ENCODE measurements around the gene IP6K1. TPM values are rescaled to one million over a fixed set of nuclear protein-coding genes. Genes with fewer than 3 reads are reported as not detected.
A peak's percentile ranks its signal among the peaks of the same experiment; 100 is the strongest.
"Not testable (repeated sequence)": the region's sequence is repeated elsewhere in the genome, so short reads cannot be mapped to it uniquely, and the experiment has no call there.

The IP6K1 gene
- total RNA-seq, 1 donor from 2014 or later, result 14.8 TPM

DNA sequence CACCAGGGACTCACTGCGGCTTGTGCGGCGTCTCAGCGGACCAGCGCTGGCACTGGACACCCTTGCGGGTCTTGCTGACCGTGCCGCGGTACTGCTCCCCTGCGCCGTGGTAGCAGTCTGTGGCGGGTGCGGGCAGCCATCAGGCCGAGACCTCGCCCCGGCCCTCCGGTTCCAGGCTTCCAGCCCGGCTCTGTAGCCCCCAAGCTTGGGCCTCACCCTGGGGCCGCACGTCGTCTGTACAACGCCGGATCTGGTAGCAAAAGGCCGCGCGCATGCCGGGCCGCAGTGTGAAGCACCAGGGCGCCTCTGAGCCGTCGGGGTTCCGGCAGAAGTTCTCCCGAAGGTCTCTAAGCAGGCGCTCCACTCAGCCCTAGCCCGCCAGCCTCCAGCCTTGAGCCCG, 100.5 kb downstream of the IP6K1 start:
- ATAC-seq (ENCODE audit: poor library complexity); DNase-seq; intact Hi-C loops (cut with DNase I): not testable (repeated sequence)

DNA sequence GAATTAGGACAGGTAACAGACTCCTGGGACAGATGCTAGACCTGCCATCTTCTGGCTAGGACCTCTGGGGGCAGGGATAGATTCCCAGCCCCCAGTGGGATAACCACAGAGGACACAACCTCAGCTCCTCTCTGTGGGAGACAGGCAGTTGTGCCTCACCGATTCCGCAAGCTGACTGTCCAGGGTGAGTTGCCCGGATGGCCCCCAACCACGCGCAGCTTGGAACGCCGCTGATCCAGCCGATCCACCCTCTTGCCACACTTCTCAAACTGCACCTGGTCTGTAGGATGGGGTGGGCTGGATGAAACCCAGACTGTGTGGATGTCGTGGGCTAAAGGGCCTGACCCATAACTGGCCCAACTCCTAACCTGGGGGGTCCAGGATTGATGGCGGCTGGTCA, 101.2 kb downstream of the IP6K1 start:
- intact Hi-C loops (cut with DNase I); DNase-seq; ATAC-seq (ENCODE audit: poor library complexity): not testable (repeated sequence)

DNA sequence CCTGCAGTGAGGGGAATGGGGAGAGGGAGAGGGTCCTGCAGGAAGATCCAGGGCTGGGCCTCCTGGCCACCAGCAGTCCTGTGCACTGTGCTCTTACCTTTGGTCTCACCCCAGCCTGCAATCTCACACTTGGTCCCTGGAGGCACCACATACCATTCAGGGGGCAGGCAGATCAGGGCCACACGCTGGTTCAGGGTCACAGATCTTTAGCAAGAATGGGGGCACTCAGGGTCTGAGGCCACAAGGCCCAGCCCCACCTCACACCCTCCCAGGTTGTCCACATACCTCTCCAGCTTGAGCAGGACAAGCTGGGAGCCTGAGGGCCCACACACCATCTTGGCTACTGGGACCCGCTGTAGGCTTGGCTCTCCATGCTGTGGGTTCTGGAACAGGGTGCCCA, 101.9 kb downstream of the IP6K1 start:
- intact Hi-C loops (cut with DNase I); ATAC-seq (ENCODE audit: poor library complexity); DNase-seq: not testable (repeated sequence)

DNA sequence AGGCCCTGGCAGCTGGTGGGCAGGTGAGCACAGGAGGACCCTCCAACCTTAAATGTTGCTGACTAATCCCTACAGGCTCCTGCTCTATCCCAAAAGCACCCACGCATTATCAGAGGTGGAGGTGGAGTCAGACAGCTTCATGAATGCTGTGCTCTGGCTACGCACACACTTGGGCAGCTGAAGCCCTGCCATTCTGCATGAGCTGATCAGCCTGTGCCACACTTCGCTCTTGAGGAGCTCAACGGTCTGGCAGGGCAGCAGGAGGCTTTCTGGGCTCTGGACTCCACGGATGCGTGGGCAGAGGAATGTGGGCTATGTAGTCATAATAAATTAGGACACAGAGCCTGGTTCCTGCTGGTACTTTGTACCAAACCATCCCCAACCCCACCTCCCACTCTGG, 103.2 kb downstream of the IP6K1 start:
- intact Hi-C loops (cut with DNase I), result no loop called here
- DNase-seq, result no peak
- no peak for ATAC-seq (ENCODE audit: poor library complexity)

DNA sequence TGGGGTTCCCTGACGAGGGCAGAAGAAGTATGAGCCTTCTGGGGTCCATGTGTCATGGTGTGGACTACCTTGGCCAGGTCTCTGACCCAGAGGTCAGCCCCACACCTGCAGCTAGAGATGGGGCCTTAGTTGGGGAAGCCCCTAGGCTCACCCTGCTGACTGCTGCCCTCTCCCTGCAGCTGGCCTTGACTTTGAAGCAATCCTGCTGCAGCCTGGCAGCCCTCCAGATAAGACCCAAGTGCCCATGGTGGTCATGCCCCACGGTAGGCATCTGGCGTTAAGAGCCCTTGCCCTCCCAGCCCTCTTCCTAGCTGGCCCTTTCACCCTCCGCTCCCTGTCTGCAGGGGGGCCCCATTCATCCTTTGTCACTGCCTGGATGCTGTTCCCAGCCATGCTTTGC, 104.8 kb downstream of the IP6K1 start:
- DNase-seq, result no peak
- ATAC-seq (ENCODE audit: poor library complexity), result no peak
- intact Hi-C loops (cut with DNase I), result no loop called here

DNA sequence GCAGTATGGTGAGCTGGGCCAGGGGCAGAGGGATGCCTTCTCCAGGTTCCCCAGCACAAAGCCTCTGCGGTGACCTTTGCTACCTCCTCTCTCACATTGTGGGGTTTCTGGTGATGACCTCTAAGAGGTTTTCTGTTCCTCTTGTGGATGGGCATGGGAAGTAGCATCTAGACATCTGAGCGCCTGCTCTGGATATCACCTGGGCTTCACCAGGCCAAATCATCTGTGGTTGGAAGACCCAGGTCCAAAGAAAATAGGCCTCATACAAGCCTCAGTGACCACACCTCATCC, 105.2 kb downstream of the IP6K1 start:
- DNase-seq (no peak), ATAC-seq (ENCODE audit: poor library complexity) (no peak)
- intact Hi-C loops (cut with DNase I), result no loop called here

DNA sequence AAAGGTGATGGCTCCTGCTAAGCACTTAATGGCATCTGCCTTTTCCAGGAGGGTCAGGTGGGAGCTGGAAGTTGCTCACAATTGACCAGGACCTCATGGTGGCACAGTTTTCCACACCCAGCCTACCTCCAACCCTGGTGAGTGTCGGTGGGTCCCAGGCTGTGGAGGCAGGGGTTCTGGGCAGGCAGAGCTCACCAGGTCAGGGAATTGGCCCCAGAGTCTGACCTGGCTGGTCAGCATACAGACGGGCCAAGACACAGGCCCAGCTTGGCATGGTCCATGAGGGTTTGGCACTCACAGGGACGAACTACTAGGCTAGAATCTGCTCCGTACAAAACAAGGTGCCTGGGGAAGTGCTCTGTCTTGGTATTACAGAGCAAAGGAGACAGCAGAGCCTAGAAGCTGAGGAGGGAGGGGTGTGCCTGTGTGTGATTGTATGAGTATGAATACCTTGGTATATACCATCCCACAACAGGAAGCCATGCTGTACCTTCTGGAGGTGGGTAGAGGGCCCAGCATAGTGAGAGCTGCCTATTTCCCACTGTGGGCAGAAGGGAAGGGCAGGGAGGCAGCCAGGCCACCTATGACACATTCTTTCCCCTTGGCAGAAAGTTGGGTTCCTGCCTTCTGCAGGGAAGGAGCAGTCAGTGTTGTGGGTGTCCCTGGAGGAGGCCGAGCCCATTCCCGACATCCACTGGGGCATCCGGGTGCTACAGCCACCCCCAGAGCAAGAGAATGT, 105.7 kb downstream of the IP6K1 start:
- ATAC-seq (ENCODE audit: poor library complexity), result no peak
- intact Hi-C loops (cut with DNase I), result no loop called here
- DNase-seq, result no peak

DNA sequence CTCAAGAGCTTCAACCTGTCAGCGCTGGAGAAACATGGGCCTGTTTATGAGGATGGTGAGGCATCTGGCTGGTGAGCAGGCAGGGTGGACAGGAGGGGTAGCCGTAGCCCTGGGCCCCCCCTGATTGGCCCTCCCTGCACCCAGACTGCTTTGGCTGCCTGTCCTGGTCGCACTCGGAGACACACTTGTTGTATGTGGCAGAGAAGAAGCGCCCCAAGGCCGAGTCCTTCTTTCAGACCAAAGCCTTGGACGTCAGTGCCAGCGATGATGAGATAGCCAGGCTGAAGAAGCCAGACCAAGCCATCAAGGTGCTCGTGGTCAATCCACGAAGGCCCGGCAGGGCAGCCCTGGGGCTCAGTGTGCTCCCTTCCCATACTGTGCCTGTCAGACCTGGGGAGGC, 110.4 kb downstream of the IP6K1 start:
- DNase-seq, result no peak
- no peak for ATAC-seq (ENCODE audit: poor library complexity)
- intact Hi-C loops (cut with DNase I), result loop anchor here (10.0 kb wide), 1 partner anchor 211 kb away; no protein-coding TSS in a partner anchor

DNA sequence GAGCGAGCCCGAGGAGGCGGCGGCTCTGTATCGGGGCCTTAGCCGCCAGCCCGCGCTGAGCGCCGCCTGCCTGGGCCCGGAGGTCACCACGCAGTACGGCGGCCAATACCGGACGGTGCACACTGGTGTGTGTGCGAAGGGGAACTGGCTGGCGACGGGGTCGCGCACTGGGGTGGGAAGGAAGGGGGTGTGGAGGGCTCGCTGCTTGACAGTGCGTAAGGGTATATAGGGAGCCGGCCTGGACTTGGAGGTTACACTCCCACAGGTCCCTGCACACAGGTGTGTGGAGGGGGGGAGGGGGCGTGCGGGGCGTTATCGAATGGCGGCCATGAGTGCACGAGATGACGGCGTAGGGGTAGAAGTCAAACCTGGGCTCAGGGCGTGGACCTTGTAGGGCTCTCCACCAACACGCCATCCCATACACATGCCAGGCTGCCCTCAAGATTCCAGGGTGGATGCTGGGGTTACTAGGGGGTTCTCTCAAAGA, 111.8 kb downstream of the IP6K1 start:
- ATAC-seq (ENCODE audit: poor library complexity) (peak; percentile 37), DNase-seq (no peak)
- intact Hi-C loops (cut with DNase I), result loop anchor here (5.0 to 10.0 kb wide), 2 partner anchors 137 to 210 kb away; no protein-coding TSS in a partner anchor

Small RNA genes within 50 kb of the gene (microRNA-seq; reads per million reads assigned to microRNA genes)
- gene MIR5193, result not detected

Other genes with a start within 250 kb of the IP6K1 start
- 0.27 TPM for gene BSN, start 232.1 kb downstream of the IP6K1 start, total RNA-seq
- gene APEH, start 112.2 kb downstream of the IP6K1 start, total RNA-seq, result 103 TPM
- 3.7 TPM for gene MST1, start 97.1 kb downstream of the IP6K1 start, total RNA-seq
- 47.9 TPM for gene RNF123, start 97.0 kb downstream of the IP6K1 start, total RNA-seq
- not detected for gene AMIGO3, start 66.9 kb downstream of the IP6K1 start, total RNA-seq
- 15.7 TPM for gene GMPPB, start 62.6 kb downstream of the IP6K1 start, total RNA-seq
- gene CDHR4, start 13.3 kb upstream of the IP6K1 start, total RNA-seq, result not detected
- gene INKA1, start 16.7 kb upstream of the IP6K1 start, total RNA-seq, result 2.9 TPM
- gene UBA7, start 27.4 kb upstream of the IP6K1 start, total RNA-seq, result 19.7 TPM
- gene TRAIP, start 70.0 kb upstream of the IP6K1 start, total RNA-seq, result 1.7 TPM
- gene CAMKV, start 83.4 kb upstream of the IP6K1 start, total RNA-seq, result not detected
- 1.5 TPM for gene MST1R, start 117.3 kb upstream of the IP6K1 start, total RNA-seq
- 7.8 TPM for gene MON1A, start 143.3 kb upstream of the IP6K1 start, total RNA-seq
- 43.0 TPM for gene RBM6, start 153.6 kb upstream of the IP6K1 start, total RNA-seq